Endothelial cell of umbilical vein (primary cell): ENCODE results near the gene PMVK. TPM values are rescaled to one million over a fixed set of nuclear protein-coding genes. Genes with fewer than 3 reads are reported as not detected.

Source experiments
- BruUV-seq: library from RNA; stranded (reverse); fragments of 400-500 nt; replicated peaks from 2 replicates; lab custom pipeline; 2021; lab: Mats Ljungman, UMichigan
- CTCF ChIA-PET: fragments of 300-600, 350-600 bp; sonication (Branson Sonifier 250); formaldehyde crosslinking; loops from one replicate; lab custom pipeline; 2021; ENCODE audit warnings: antibody characterized with exemption, inconsistent platforms; lab: Charles Lee
- POLR2A ChIA-PET: fragments of 300-600, 350-600 bp; sonication (Branson Sonifier 250); formaldehyde crosslinking; loops from one replicate; lab custom pipeline; 2021; ENCODE audit warnings: antibody characterized with exemption, inconsistent platforms; lab: Charles Lee
- DNase-seq: peaks from one replicate; pipeline ENCODE4 v3.0.0-alpha.2; 2011; ENCODE audit warnings: low read depth, low spot score
- FAIRE-seq: peaks from 2 replicates; lab custom pipeline; 2011; peaks lifted over from hg19 to GRCh38; lab: Jason Lieb, UNC
- H2AFZ ChIP-seq: 2 replicates; pipeline ENCODE4 v1.6.0; 2012; ENCODE audit warnings: low read depth, low read length, control low read depth, inconsistent platforms
- H3K27ac ChIP-seq: 2 replicates; pipeline ENCODE4 v1.5.1; 2011; ENCODE audit warnings: low read depth, mild to moderate bottlenecking, control low read depth, low read length, moderate library complexity; ENCODE audit not compliant: insufficient read depth
- H3K27me3 ChIP-seq, 2 experiments: 2 replicates each; pipeline versions ENCODE4 v1.6.0 to v1.6.1; 2011; ENCODE audit warnings: low read length in 2 of 2, mixed read lengths in 1 of 2; ENCODE audit not compliant: control insufficient read depth in 2 of 2, insufficient read depth in 2 of 2
- H3K36me3 ChIP-seq, 2 experiments: 2 replicates in 1 of 2; 3 replicates in 1 of 2; pipeline ENCODE4 v1.5.1; 2011; ENCODE audit warnings: low read length in 2 of 2, mild to moderate bottlenecking in 1 of 2, moderate library complexity in 1 of 2; ENCODE audit not compliant: control insufficient read depth in 2 of 2, insufficient read depth in 2 of 2; ENCODE audit errors: extremely low read depth in 1 of 2
- H3K4me1 ChIP-seq: 3 replicates; pipeline ENCODE4 v1.5.1; 2011; ENCODE audit warnings: mild to moderate bottlenecking, low read length; ENCODE audit not compliant: control insufficient read depth, insufficient read depth; ENCODE audit errors: extremely low read depth
- H3K4me2 ChIP-seq: 2 replicates; pipeline ENCODE4 v1.6.1; 2011; ENCODE audit warnings: low read length, control low read depth, mixed read lengths; ENCODE audit not compliant: insufficient read depth
- H3K4me3 ChIP-seq, 3 experiments: fragments of 200-600 bp in 1 of 3; sonication (generic), shearing (Covaris generic) in 1 of 3; replicated peaks in 1 of 3; 2 replicates each; pipeline ENCODE4 v1.5.1; 2011 to 2016; ENCODE audit warnings: control low read depth in 3 of 3, low read length in 3 of 3, mild to moderate bottlenecking in 2 of 3, inconsistent platforms in 1 of 3, low read depth in 1 of 3, moderate library complexity in 1 of 3; ENCODE audit not compliant: insufficient read depth in 1 of 3
- H3K79me2 ChIP-seq: 2 replicates; pipeline ENCODE4 v1.6.0; 2012; ENCODE audit warnings: low read length, inconsistent platforms; ENCODE audit not compliant: control insufficient read depth, insufficient read depth
- H3K9ac ChIP-seq: replicated peaks from 2 replicates; pipeline ENCODE3; 2011; ENCODE audit warnings: low read length, control low read depth; ENCODE audit not compliant: insufficient read depth; ENCODE audit errors: extremely low read depth
- H3K9me1 ChIP-seq: replicated peaks from 3 replicates; pipeline ENCODE4 v1.6.0; 2011; ENCODE audit warnings: mild to moderate bottlenecking, low read length; ENCODE audit not compliant: control insufficient read depth, insufficient read depth; ENCODE audit errors: extremely low read depth
- H3K9me3 ChIP-seq: replicated peaks from 2 replicates; pipeline ENCODE4 v1.5.1; 2012; ENCODE audit warnings: low read length, inconsistent platforms; ENCODE audit not compliant: control insufficient read depth, insufficient read depth
- H4K20me1 ChIP-seq: replicated peaks from 2 replicates; pipeline ENCODE3; 2011; ENCODE audit warnings: mild to moderate bottlenecking, low read length; ENCODE audit not compliant: control insufficient read depth, insufficient read depth; ENCODE audit errors: extremely low read depth
- FOS ChIP-seq: IDR thresholded peaks from 2 replicates; pipeline ENCODE4 v1.6.1; 2011; ENCODE audit warnings: mild to moderate bottlenecking, low read length, moderate library complexity, borderline replicate concordance; ENCODE audit not compliant: insufficient read depth
- GATA2 ChIP-seq: IDR thresholded peaks from 2 replicates; pipeline ENCODE4 v1.7.0; 2011; ENCODE audit warnings: low read depth, mild to moderate bottlenecking, moderate library complexity, mixed read lengths, low read length; ENCODE audit not compliant: insufficient read length, insufficient read depth
- MAX ChIP-seq: IDR thresholded peaks from 2 replicates; pipeline ENCODE4 v1.6.1; 2011; ENCODE audit not compliant: insufficient read depth, insufficient read length
- MYC ChIP-seq: IDR thresholded peaks from one replicate; pipeline ENCODE4 v1.6.1; 2011; ENCODE audit warnings: mild to moderate bottlenecking, low read depth, low read length
- POLR2A ChIP-seq: IDR thresholded peaks from 2 replicates; pipeline ENCODE4 v1.6.1; 2012; ENCODE audit warnings: low read depth, mild to moderate bottlenecking, control low read depth, low read length
- POLR2AphosphoS5 ChIP-seq: IDR thresholded peaks from 2 replicates; pipeline ENCODE4 v1.6.1; 2012; ENCODE audit warnings: low read depth, mild to moderate bottlenecking, control low read depth, low read length, moderate library complexity; ENCODE audit not compliant: insufficient read depth
- dilution Hi-C: fragments of 300-500 bp; cut with MboI; formaldehyde crosslinking; loops from one replicate; pipeline ENCODE4 v1.15.0; 2019; ENCODE audit warnings: low sequenced_read_pairs; ENCODE audit not compliant: extremely low pct_ligation_motif_present
- intact Hi-C: fragments of 100-400 bp; cut with micrococcal nuclease; formaldehyde crosslinking; loops from one replicate; pipeline ENCODE4 v1.10.0; 2022
- polyA plus RNA-seq, 4 experiments: library from polyadenylated mRNA; depleted of rRNA in 3 of 4; stranded (reverse) in 3 of 4; unstranded in 1 of 4; fragments of >200 nt; gene quantifications; 2 replicates each; pipeline versions ENCODE4 v1.2.1 to v1.2.3, GENCODE V29; 2011 to 2012; ENCODE audit warnings: missing spikeins in 1 of 4
- total RNA-seq: library from RNA; stranded (reverse); gene quantifications from 2 replicates; pipeline ENCODE4 v1.2.3, GENCODE V29; 2021
- TF ChIP-seq, protein P1 (sequence below), 2 donors: IDR thresholded peaks; 1 replicate in 1 of 2; 2 replicates in 1 of 2; pipeline ENCODE4 v1.5.1; 2011; ENCODE audit warnings: low read length in 2 of 2, mild to moderate bottlenecking in 2 of 2, moderate library complexity in 2 of 2, control low read depth in 1 of 2, inconsistent platforms in 1 of 2, low read depth in 1 of 2; ENCODE audit not compliant: insufficient read depth in 1 of 2; ENCODE audit errors: extremely low read depth in 1 of 2

The PMVK gene
- total and polyA plus RNA-seq, 2 donors (not counting 3 experiments of a cell fraction or from before 2014, with no cell fraction given): 22.6 to 32.7 TPM

DNA sequence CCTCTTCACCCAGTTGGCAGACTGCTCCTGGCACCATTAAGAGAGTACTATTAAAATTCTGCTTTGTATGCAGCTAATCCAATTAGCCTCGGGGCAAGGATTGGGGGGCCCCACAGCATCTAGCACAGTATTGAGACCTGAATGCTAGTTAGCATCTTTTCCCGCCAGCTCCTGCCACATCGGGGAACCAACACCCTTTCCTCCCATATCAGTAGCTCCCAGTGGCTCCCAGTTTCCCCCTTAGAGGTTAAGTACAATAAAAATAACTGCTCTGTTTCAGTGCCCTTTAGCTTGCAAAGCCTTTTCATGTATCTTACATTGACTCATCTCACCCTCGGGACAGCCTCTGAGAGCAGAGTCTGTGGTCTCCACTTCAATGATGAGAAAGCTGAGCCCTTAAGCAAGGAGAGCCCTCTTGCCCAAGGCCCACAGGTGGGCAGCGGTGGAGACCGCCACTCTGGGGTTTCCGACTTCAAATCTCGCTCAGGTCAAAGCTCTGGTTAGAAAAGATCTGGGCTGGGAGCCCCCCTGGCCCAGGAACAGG is 4.2 kb upstream of the PMVK start:
- dilution Hi-C loops: no loop called here
- BruUV-seq: no TSS peak
- intact Hi-C loops: no loop called here
- Histone ChIP-seq H3K27me3 (no peaks in the 10 kb centered on the region), H2AFZ (no peak overlapping the region), H3K4me1 (peaks cover 8% of the 10 kb centered on the region), H3K4me2 (no peak overlapping the region), H3K79me2 (no peaks in the 10 kb centered on the region), H3K9me1 (no peaks in the 10 kb centered on the region), H3K4me3 (no peak overlapping the region), H3K27ac (no peak overlapping the region), H3K9me3 (no peaks in the 10 kb centered on the region), H4K20me1 (no peaks in the 10 kb centered on the region), H3K36me3 (peaks cover 0 to 7% of the 10 kb centered on the region in 2 experiments), H3K9ac (no peak overlapping the region)
- DNase-seq (no peak), FAIRE-seq (no peak)
- TF ChIP-seq POLR2AphosphoS5: no peak
- no peak for TF ChIP-seq POLR2A
- no peak for TF ChIP-seq FOS
- TF ChIP-seq MAX: no peak
- TF ChIP-seq, protein P1, sequence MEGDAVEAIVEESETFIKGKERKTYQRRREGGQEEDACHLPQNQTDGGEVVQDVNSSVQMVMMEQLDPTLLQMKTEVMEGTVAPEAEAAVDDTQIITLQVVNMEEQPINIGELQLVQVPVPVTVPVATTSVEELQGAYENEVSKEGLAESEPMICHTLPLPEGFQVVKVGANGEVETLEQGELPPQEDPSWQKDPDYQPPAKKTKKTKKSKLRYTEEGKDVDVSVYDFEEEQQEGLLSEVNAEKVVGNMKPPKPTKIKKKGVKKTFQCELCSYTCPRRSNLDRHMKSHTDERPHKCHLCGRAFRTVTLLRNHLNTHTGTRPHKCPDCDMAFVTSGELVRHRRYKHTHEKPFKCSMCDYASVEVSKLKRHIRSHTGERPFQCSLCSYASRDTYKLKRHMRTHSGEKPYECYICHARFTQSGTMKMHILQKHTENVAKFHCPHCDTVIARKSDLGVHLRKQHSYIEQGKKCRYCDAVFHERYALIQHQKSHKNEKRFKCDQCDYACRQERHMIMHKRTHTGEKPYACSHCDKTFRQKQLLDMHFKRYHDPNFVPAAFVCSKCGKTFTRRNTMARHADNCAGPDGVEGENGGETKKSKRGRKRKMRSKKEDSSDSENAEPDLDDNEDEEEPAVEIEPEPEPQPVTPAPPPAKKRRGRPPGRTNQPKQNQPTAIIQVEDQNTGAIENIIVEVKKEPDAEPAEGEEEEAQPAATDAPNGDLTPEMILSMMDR (IDR thresholded peaks at IDR 0.05; ENCODE audit: extremely low read depth in 1 of 2, insufficient read depth in 1 of 2, low read depth in 1 of 2, low read length in 2 of 2): no peak
- TF ChIP-seq MYC: no peak
- no peak for TF ChIP-seq GATA2
- ChIA-PET CTCF (interaction anchor here (0.9 to 1.5 kb wide), 3 partner anchors 55 to 110 kb away, joined by 3 to 8 read pairs (median 3); partner anchors contain the start of gene ADAM15), POLR2A (no interaction called here)
